NCI-H1417 treated with DMSO at 0.1 percent for 48 hours (cell line): ENCODE data around the gene SELP.

Source experiments
- DNase-seq: peaks from one replicate; lab custom pipeline; 2025; lab: John Stamatoyannopoulos, UW

SELP gene

DNA sequence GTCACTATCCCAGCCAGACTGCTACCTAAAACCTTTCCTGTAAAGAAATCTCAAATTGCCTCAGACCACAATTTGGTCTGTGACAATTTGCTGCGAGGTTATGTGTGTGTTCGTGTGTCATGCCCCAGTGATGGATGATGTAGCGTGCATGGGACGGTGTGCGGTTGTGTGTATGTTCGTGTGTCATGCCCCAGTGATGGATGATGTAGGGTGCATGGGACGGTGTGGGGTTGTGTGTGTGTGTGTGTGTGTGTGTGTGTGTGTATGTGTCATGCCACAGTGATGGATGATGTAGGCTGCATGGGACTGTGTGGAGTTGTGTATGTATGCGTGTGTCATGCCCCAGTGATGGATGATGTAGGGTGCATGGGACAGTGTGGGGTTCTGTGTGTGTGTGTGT lies 9.4 kb downstream of the SELP start:
- DNase-seq, result no peak

DNA sequence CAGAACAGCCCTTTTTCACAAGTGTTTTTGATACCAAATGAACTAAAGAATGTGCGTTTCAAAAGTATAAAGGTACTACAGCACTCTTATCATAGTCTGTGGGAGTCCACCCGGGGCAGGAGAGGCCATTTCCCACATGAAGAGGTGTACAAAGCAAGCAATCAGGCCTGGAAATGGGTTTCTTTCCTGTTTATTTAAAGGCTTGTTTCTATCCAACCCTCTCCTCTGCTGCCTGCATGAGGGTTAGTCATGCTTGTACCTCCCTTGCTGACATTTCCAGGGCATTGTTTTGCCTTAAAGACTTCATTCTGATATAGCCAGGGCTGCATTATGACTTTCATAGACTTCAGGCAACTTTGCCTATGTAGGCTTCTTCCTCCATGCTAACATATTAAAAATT lies 11.6 kb downstream of the SELP start:
- no peak for DNase-seq

DNA sequence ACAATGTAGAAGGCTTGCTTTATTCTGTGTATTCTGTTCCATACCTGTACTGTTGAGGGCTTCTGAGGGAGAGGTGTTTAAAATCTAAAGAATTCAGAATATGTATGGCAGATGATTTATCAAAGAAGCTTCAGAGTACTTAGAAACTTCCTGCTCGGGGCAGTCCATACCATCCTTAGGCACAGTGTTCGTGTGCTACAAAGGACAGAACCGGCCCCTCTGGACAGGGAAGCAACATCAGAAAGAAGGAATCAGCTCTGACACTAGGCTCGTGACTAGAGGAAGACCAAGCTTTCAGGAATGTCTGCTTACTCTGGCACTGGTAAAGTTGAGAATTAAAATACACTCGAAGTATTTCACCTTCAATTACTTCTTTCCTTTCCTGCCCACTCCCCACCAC lies 14.1 kb downstream of the SELP start:
- no peak for DNase-seq

DNA sequence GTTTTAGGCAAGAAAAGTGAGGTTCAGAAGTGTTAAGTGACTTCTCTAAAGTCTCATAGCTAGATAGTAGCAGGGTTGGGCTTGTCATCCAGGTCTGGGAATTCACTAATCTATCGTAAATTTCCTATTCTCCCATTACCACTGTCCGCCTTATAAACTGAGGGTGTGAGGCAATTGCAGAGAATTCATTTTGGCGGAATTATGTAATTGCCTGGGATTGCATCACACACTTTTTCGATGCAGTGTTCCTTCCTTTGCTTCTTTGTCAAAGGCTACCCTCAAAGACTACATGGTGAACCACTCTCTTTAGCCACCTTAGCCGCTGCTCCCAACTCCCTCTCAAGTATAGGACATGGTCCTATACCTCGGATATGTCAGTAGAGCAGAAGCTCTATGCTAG lies 19.1 kb downstream of the SELP start:
- DNase-seq, result no peak

DNA sequence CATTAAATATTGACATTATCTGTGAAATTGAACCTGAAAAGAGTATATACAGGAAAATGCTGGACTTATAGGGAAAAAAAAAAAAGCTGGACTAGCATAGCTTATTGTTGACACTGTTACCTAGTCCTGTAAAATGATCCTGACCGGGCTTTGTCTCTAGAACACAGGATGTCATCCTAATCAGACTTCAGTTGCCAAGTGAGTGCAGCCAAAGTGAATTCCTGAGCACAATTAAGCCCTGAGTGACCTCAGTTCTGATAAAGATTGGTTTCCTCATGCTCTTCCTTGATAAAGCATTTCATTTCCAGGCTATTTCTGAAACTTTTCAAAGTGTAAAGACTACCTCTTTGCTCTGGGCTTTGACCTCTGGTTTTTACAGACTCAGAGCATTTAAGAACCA lies 19.8 kb downstream of the SELP start:
- no peak for DNase-seq

DNA sequence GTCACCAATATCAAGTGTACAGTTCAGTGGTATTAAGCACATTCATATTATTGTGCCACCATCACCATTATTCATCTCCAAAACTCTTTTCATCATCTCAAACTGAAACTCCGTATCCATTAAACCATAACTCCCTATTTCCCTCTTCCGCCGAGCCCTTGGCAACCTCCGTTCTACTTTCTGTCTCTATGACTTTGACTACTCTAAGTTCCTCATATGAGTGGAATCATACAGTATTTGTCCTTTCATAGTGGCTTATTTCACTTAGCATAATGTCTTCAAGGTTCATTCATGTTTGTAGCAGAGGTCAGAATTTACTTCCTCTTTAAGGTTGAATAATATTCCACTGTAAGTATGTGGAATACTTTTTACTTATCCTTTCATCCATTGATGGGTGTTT lies 21.7 kb downstream of the SELP start:
- DNase-seq, result no peak

DNA sequence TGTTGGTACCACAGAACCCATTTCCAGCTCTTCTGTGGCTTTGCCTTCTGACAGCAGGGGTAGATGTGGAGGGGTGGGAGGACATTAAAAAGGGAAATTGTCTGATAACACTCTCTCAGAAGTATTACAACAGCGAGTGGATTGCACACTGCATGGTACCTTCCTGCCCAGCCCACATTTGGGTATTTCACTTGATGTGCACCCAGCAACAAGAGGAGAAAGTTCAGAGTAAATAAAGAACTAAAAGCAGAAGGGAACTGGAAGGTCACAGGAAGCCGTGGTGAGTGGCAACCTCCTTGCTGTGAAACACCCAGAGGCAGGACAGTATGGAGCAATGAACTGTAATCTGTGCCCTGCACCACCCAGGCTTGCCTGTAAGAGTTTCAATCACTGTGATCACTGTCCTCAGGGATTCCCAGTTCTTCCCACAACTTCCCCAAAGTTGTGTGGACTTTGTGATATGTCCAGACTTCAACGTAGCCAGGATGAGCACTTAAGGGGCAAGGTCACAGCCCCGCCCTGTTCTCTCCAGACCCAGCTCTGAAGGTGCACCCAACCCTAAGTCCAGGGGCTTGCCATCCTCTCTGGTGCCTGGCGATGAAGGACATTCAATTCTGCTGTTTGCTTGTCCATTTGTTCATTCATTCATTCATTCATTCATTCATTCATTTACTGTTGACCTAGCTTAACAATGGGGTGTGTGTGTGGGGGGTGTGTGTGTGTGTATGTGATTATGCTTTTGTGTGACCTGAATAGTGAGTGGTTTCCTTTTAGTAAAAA lies 25.0 kb downstream of the SELP start:
- no peak for DNase-seq

DNA sequence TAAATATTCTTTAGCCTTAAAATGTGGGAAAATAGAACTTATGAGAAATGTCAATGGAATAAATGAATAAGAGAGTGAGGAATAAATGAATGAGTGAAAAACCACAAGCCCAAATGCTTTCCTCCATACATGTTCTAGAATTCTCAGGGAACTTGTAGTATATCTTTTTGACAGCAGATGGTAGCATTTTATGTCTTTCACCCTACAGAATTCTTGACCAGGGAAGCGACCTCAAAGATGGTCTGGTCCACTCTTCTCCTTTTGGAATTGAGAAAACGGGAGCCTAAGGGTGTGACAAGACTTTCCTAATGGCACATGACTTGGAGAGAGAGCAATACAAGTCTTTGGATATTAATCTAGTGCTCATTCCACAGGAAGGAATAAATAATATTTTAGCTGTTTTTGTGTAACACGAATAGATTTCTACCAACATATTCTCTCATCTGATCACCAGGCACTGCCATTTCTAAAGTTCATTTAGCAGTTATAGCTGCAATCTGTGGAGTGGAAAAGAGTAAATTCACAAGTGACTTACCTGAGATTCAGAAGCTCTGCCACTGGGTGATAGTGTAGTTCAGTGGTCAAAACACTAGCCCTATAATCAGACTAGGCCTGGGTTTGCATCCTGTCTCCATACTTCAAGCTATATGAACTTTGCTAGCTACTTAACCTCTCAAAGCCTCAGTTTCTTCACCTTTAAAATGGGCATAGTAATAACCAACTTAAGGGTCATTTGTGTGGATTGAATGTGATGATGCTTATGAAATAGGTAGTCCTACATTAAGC lies 28.6 kb downstream of the SELP start:
- DNase-seq, result no peak

DNA sequence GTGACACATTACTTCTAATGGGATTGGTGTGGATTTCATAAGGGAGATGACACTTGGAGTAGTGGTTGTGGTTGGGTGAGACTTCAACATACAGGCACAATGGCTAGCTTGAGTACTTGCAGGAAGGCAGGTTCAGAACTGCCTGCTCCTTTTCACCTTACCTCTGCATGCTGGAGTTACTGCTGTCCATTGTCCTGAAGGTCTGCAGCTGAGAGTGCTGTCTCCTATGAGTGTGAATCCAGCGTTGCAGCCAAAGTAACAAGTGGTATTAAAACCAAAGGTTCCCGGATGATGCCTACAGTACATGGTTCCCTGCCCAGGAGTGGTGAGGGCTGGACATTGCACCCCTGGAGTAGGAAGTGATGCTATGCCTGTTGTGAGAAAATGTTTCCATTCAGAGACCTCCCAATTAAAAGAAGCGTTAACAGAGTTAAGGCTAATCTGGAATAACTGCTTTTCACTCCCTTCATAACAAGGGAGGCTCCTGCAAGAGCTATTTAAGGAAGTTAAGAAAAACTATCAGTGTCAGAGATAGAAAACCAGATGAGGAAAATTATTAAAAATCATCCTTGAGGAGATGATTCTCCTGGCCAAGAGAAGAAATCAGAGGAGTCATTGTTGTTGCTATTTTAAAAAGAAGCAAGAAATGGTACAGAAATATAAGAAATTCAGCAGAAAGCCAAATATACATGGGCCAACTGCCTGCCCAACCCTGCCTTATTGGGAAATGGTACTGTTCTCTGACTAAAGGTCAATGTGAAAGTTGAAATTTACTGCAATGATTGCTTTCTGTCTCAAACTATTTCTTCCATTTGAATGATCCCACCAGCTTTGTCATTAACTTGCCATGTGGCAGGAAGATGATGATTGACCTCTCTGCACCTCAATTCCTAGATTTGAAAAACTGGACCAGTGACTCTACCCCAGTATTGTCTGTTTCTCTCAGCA lies 33.9 kb downstream of the SELP start:
- no peak for DNase-seq

DNA sequence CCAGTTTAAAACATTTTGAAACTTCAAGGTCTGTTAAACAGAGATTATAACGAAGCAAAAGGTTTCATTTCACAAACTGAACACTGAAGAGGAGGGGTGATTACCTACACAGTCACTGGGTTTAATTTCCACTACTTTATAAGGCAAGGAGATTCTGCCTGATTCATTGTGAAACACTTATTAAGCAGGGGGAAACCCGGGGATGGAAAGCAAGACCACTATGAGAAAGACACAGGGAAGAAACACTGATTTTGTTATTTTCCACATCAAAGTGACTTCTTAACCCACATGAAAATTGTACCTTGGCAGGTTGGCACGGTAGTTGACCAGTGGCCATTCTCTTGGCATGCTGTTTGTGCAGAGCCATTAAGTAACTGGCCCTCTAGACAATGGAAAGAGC lies 35.5 kb downstream of the SELP start:
- no peak for DNase-seq

DNA sequence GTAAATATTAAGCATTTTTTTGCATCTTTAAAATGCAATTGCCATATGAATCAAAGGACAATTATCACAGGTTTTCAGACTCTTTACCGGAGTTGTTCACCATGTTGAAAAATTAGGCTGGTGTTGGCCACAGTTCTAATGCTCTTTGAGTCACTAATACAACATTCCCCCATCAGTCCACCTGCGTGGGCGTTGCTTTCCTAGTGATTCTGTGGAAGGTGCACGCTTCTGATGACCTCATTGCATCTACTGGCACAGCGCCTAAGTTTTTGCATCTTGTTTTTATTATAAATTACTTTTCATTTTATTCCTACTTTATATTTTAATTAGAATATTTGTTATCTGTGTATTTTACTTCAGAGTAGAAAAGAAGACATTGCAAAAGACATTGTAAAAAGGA lies 39.0 kb downstream of the SELP start:
- DNase-seq, result no peak

DNA sequence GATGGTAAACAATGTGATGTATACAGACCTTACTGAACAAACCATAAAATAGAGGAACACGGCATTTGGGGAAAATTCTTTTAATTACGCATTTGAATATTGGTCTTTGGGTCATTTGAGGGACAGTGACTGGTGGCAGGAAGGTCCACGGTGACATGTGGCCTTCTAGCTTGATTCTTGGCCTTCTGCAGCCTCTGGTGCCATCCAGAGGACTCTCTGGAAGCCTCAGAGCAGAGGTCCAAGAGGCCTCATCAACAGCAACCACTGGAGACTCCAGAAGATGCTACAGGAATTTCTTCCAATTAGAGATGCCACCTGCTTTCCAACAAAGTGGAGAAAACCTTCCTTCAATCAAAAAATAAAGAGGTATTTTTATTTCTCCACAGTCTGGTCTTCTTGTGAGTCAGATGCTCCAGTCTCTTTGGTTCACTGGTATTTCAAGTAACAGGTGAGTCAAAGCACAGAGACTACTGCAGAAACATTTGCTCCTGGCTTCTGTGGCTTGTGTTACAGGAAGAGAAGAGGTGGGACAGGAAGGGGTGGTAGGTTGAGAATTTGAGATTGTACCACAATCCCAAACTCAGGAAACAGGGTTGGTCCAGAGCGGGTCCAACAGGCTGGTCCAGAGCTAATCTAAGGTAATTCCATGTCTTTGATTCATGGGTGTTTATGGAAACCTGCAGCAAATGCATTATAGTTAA lies 41.0 kb downstream of the SELP start:
- DNase-seq, result no peak

DNA sequence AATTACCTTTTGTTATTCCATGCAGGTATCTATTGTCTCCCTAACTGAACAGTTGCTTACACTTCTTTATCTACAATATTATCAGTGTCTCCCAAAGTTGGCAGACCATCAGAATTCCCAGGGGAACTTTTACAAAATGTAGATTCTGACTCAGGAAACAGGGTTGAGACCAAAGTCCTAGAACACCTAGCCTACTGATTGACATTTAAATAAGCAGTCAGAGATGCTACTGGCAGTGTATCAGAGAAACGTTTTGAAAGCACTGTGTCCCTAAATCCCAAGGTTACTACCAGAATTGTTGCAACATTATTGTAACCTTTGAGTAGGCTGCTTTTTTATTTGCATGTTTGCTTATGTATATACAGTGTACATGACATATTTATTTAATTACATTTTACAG lies 41.8 kb downstream of the SELP start:
- no peak for DNase-seq

DNA sequence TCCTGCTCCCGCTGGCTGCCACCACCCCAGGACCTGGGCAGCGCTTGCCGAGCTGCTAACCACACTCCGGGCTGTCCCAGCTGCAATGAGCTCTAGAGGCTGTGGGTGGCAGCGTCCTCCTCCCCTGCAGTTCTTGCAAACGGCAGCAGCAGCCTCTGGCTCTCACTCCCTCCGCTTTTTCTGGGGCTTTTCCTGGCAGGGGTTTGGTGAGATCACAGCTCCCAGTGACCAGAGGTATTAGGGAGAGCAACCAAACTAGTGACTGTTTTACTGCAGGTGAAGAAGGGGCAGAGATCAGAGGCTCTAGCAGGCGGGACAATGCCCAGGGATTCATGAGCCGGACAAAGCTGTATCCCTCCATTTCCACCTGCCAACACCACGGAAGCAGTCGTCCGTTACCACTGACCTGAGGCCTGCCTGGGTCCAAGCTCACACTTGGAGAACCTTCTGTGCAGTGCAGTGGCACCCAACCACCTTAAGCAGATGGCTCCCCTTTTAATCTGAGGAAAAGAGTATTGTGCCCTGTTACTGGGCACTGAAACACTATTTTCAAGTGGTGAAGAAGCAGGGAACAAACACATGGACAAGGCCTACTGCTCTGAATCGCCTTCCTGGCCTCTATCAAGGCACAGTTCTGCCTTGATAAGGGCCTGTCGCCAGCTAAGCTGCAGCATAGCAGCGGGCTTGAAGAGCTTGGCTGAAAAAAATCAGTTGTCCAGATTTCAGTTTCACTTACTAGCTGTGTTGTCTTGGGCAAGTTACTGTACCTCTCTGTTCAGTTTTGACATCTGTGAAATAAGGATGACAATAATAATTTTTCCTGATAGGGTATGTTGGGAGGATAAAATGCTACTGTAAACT lies 43.3 kb downstream of the SELP start, which contains the start of gene F5:
Gene F5, minus strand, starts transcription at position 87 of the 861 bp plus-strand sequence. CDS start 95 bp downstream, outside the sequence.
- no peak for DNase-seq

DNA sequence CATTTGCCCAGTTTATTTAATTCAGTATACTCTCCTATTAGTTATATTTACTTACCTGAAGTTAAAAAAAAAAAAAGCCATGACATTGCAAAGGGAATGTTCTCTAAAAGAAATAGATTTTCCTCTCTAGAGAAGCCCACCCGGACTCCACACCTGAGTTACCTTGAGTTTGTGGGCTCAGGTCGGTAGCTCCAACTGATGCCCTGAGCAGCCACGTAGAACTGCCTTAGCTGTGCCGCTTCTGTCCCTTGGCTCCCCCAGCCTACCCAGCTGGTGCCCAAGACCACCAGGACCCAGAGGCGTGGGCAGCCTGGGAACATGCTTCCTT lies 43.9 kb downstream of the SELP start:
- DNase-seq, result no peak

DNA sequence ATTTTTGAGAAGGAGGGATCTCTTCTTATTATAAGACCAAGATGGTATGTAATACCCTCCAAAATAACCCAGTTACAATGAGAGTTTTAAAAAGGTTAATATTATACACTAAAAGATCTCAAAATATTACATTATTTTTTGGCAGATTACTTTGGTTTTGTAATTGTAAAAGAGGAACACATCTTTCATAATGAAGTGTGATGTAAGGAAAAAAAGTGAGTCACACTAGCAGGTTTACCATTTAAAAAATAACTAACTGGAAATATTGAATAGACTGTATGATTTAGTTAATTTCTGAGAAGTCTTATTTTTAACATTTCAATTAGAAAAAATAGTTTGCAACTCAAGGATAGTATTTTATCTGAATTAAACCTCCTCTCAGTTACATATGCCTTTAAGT lies 44.7 kb downstream of the SELP start:
- no peak for DNase-seq

DNA sequence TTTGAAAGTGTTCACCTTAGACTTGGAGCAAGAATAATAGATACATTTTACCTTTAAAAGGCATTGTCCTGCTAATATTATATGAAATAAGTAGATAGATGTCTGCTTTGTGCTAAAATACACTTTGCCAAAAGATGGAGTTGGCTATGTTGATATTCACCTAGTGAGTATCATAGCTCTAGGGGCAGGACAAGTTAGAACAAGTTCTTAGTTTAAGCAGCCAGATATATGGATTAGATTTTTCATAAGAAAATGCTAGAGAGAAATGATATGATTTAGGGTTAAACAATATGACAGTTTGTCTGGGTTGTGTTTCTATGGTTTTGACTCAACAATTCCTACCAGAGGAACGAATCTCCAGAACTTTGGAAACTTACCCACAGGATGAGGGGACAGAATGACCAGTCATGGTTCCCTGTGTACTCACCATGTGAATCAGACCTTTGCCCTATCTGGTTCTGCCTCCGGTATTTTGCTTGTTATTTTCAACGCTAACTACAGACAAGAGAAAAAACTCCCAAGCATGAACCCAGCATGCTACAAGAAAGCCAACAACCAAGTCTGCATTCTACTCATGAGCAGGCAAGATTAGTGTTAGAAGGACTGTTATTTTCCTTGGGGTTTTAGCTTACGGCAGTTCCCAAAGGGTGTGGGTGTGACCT lies 45.3 kb downstream of the SELP start:
- no peak for DNase-seq

DNA sequence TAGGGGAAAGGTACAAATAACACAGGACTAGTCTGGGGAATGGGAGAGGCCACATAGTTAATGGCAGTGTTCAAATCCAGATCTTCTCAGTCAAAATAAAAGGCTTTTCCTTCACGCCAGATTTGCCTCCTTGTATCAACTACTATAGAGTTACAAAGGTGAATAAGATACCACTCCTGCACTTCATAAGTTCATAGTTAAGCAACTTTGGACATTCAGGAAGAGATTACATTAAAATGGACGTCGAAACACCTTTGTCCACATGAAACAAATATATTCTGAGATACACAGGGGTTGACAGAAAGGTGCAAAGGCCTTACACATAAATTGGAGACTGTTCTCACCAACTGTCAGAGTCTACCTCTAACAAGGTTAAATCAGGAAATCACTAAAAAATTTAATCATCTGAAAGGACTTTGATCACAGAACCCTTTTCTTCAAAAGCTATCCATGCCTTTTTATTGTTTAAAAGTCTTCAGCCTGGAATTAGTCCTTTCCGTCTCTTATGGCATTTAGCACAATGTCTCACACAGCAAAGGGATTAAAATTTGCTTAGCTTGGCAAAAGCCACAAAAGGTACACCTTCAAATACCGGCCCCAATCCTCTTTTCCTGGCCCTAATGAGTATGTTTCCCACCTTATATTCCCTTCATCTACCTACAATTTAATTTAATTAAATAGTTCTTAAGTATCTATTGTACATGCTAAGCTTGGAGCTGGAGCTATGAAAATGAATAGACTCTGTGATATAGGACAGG lies 51.8 kb downstream of the SELP start:
- no peak for DNase-seq

DNA sequence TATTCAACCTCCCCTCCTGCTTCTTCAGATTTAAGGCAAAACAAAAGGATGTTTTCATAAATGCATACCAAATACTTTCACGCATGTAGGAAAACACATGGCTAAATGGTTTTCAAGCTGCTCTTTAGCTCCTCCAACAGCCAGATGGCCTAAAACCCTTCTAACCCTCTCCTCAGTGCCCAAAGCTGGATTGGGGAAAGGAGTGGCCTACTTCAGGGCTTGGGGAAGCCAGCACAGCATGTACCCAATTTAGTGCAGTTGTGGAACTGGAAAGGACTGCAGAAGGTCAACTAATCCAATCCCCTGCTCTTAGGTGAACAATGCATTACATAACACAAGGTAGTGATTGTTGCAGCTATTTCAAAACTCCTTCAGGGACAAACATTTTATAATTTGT lies 53.0 kb downstream of the SELP start:
- no peak for DNase-seq
